Prostate gland (tissue), 2 donors: ENCODE results near the gene LDAH.

Experiments
- POLR2A ChIP-seq: fragments of 450-650 bp; IDR thresholded peaks from one replicate; pipeline ENCODE4 v1.6.1; 2016; ENCODE audit warnings: antibody characterized with exemption, mild to moderate bottlenecking
- POLR2AphosphoS5 ChIP-seq: sonication (generic); formaldehyde crosslinking; IDR thresholded peaks from one replicate; pipeline ENCODE4 v1.6.1; 2017; ENCODE audit warnings: antibody characterized with exemption
- TF ChIP-seq, protein P1 (sequence below), 4 experiments: fragments of 200-600 bp in 2 of 4; fragments of 450-650 bp in 2 of 4; sonication (generic) in 2 of 4; IDR thresholded peaks; 1 replicate in 3 of 4; 2 replicates in 1 of 4; pipeline ENCODE4 v1.5.1; 2016 to 2019; ENCODE audit warnings: antibody characterized with exemption in 4 of 4, mild to moderate bottlenecking in 2 of 4, moderate library complexity in 2 of 4

DNA sequence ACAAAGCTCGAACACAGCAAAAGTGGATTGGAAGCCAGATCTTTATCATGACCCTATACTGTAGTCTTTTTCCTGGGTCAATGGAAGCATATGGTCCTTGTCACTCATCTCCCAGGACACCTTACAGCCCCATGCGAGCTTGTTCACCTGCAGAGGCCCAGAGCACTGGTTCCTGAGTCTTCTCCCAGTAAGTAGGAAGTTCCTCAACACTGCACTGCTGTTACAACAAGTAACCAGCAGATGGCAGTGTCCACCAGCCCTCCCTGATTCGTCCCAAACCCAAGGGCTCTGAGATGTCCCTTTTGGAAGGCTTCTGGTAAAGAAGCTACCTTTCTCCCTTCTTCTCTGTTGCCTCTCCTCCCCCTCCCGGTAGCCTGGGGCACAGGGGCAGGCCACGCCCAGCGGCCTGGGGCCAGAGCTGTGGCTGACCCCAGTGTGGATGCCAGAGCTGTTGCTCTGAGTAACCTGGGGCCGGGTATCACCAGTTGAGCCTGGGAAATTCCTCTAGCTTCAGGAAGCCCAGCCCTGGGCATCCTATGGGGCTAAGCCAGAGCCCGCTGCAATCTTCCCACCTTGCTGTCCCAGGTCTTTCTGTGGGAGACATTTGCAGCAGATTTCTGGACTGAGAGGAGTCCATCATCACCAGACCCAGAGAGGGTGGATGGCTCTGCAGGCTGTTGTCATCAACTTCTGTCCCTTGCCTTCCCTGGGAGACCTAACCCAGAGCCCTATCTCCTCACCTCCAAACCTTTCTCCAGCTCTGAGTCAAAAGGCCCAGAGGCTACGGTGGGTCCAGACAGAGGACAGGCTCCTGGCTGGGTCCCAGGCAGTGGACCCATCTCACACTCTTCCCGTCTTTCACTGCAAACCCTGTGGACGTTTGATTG lies 161.2 kb downstream of the LDAH start:
- TF ChIP-seq, protein P1, sequence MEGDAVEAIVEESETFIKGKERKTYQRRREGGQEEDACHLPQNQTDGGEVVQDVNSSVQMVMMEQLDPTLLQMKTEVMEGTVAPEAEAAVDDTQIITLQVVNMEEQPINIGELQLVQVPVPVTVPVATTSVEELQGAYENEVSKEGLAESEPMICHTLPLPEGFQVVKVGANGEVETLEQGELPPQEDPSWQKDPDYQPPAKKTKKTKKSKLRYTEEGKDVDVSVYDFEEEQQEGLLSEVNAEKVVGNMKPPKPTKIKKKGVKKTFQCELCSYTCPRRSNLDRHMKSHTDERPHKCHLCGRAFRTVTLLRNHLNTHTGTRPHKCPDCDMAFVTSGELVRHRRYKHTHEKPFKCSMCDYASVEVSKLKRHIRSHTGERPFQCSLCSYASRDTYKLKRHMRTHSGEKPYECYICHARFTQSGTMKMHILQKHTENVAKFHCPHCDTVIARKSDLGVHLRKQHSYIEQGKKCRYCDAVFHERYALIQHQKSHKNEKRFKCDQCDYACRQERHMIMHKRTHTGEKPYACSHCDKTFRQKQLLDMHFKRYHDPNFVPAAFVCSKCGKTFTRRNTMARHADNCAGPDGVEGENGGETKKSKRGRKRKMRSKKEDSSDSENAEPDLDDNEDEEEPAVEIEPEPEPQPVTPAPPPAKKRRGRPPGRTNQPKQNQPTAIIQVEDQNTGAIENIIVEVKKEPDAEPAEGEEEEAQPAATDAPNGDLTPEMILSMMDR (IDR thresholded peaks at IDR 0.05): peak; percentile 94 to 98 (median 96)
- TF ChIP-seq POLR2A (no peak), POLR2AphosphoS5 (no peak)
